ENCODE data around the gene CHRM1. TPM values are rescaled to one million over a fixed set of nuclear protein-coding genes. Genes with fewer than 3 reads are reported as not detected.

The CHRM1 gene
- total RNA-seq, 1 donor from 2014 or later = not detected

- Histone ChIP-seq H2AFZ (ENCODE audit: low read depth, low read length) (no peak overlapping the region), H3K36me3 (ENCODE audit: insufficient read depth, low read length) (no peaks in the 10 kb centered on the region), H3K27me3 (ENCODE audit: insufficient read depth, low read length) (peaks cover 12% of the 10 kb centered on the region), H3K79me2 (ENCODE audit: insufficient read depth, low read length) (no peaks in the 10 kb centered on the region), H3K4me1 (ENCODE audit: insufficient read depth, low read length) (no peaks in the 10 kb centered on the region), H3K4me2 (ENCODE audit: low read length) (no peak overlapping the region), H3K9me3 (ENCODE audit: insufficient read depth, low read depth, low read length) (no peaks in the 10 kb centered on the region), H4K20me1 (ENCODE audit: insufficient read depth, low read length) (no peaks in the 10 kb centered on the region), H3K27ac (ENCODE audit: low read depth, low read length) (no peak overlapping the region), H3K9ac (ENCODE audit: low read length) (no peak overlapping the region), H3K4me3 (ENCODE audit: insufficient read depth, low read depth, low read length) (no peak overlapping the region)
- FAIRE-seq = no peak
- no peak overlapping the region for H3K27ac Mint-ChIP-seq (ENCODE audit: unreplicated experiment)
- peak; percentile 30 for DNase-seq (ENCODE audit: low read depth)
- H3K9me3 Mint-ChIP-seq (ENCODE audit: unreplicated experiment) = peaks cover 4% of the 10 kb centered on the region
- no peaks in the 10 kb centered on the region for H3K4me1 Mint-ChIP-seq (ENCODE audit: low read depth, unreplicated experiment)
- no peak for TF ChIP-seq CTCF (IDR thresholded peaks at IDR 0.05; ENCODE audit: insufficient read depth, low read depth, low read length)
- TF ChIP-seq EZH2 (IDR thresholded peaks at IDR 0.05; ENCODE audit: insufficient read depth, low read length) = no peak
- peaks cover 16% of the 10 kb centered on the region for H3K27me3 Mint-ChIP-seq (ENCODE audit: low read depth, unreplicated experiment)
- H3K36me3 Mint-ChIP-seq (ENCODE audit: low read depth, unreplicated experiment) = no peaks in the 10 kb centered on the region
- no peak overlapping the region for H3K4me3 Mint-ChIP-seq (ENCODE audit: unreplicated experiment)
Measured at GRCh38 chr11:62902932-62903331, 18.2 kb downstream of the CHRM1 start.

GRCh38 chr11:62898027-62898426 is 23.1 kb downstream of the CHRM1 start:
- Mint-ChIP-seq H3K4me3 (ENCODE audit: unreplicated experiment) (no peak overlapping the region), H3K27ac (ENCODE audit: unreplicated experiment) (no peak overlapping the region), H3K27me3 (ENCODE audit: low read depth, unreplicated experiment) (peaks cover 7% of the 10 kb centered on the region), H3K36me3 (ENCODE audit: low read depth, unreplicated experiment) (no peaks in the 10 kb centered on the region), H3K9me3 (ENCODE audit: unreplicated experiment) (peaks cover 7% of the 10 kb centered on the region), H3K4me1 (ENCODE audit: low read depth, unreplicated experiment) (no peaks in the 10 kb centered on the region)
- Histone ChIP-seq H3K4me3 (ENCODE audit: insufficient read depth, low read depth, low read length) (no peak overlapping the region), H3K9me3 (ENCODE audit: insufficient read depth, low read depth, low read length) (no peaks in the 10 kb centered on the region), H3K36me3 (ENCODE audit: insufficient read depth, low read length) (no peaks in the 10 kb centered on the region), H4K20me1 (ENCODE audit: insufficient read depth, low read length) (no peaks in the 10 kb centered on the region), H3K27me3 (ENCODE audit: insufficient read depth, low read length) (peaks cover 6% of the 10 kb centered on the region), H3K27ac (ENCODE audit: low read depth, low read length) (no peak overlapping the region), H3K4me1 (ENCODE audit: insufficient read depth, low read length) (no peaks in the 10 kb centered on the region), H3K9ac (ENCODE audit: low read length) (no peak overlapping the region), H3K4me2 (ENCODE audit: low read length) (no peak overlapping the region), H2AFZ (ENCODE audit: low read depth, low read length) (no peak overlapping the region), H3K79me2 (ENCODE audit: insufficient read depth, low read length) (no peaks in the 10 kb centered on the region)
- no peak for FAIRE-seq
- DNase-seq (ENCODE audit: low read depth) = no peak
- TF ChIP-seq EZH2 (IDR thresholded peaks at IDR 0.05; ENCODE audit: insufficient read depth, low read length) (no peak), CTCF (IDR thresholded peaks at IDR 0.05; ENCODE audit: insufficient read depth, low read depth, low read length) (no peak)

GRCh38 chr11:62897311-62897710 is 23.9 kb downstream of the CHRM1 start:
- no peaks in the 10 kb centered on the region for H3K4me1 Mint-ChIP-seq (ENCODE audit: low read depth, unreplicated experiment)
- Histone ChIP-seq H3K4me2 (ENCODE audit: low read length) (no peak overlapping the region), H3K9me3 (ENCODE audit: insufficient read depth, low read depth, low read length) (no peaks in the 10 kb centered on the region), H2AFZ (ENCODE audit: low read depth, low read length) (no peak overlapping the region), H3K27ac (ENCODE audit: low read depth, low read length) (no peak overlapping the region), H3K27me3 (ENCODE audit: insufficient read depth, low read length) (peaks cover 6% of the 10 kb centered on the region), H4K20me1 (ENCODE audit: insufficient read depth, low read length) (no peaks in the 10 kb centered on the region), H3K36me3 (ENCODE audit: insufficient read depth, low read length) (no peaks in the 10 kb centered on the region), H3K4me1 (ENCODE audit: insufficient read depth, low read length) (no peaks in the 10 kb centered on the region), H3K79me2 (ENCODE audit: insufficient read depth, low read length) (no peaks in the 10 kb centered on the region), H3K9ac (ENCODE audit: low read length) (no peak overlapping the region), H3K4me3 (ENCODE audit: insufficient read depth, low read depth, low read length) (no peak overlapping the region)
- FAIRE-seq (no peak), DNase-seq (ENCODE audit: low read depth) (no peak)
- H3K27ac Mint-ChIP-seq (ENCODE audit: unreplicated experiment) = no peak overlapping the region
- peaks cover 7% of the 10 kb centered on the region for H3K27me3 Mint-ChIP-seq (ENCODE audit: low read depth, unreplicated experiment)
- TF ChIP-seq EZH2 (IDR thresholded peaks at IDR 0.05; ENCODE audit: insufficient read depth, low read length) (no peak), CTCF (IDR thresholded peaks at IDR 0.05; ENCODE audit: insufficient read depth, low read depth, low read length) (no peak)
- no peak overlapping the region for H3K4me3 Mint-ChIP-seq (ENCODE audit: unreplicated experiment)
- H3K36me3 Mint-ChIP-seq (ENCODE audit: low read depth, unreplicated experiment) = no peaks in the 10 kb centered on the region
- peaks cover 7% of the 10 kb centered on the region for H3K9me3 Mint-ChIP-seq (ENCODE audit: unreplicated experiment)
